HG03175 (cell line): ENCODE measurements around the gene ADA.

Experiments
- ATAC-seq: cut with Tn5 transposase; IDR thresholded peaks from one replicate; pipeline ENCODE4 v1.9.1; 2021; ENCODE audit warnings: mild to moderate bottlenecking, moderate library complexity; ENCODE audit not compliant: unreplicated experiment

Gene ADA

GRCh38 chr20:44583157-44583556, 68.3 kb downstream of the ADA start:
- ATAC-seq: no peak

GRCh38 chr20:44582311-44583025, 69.0 kb downstream of the ADA start, which contains the start of gene PKIG:
Gene PKIG, plus strand, starts transcription at chr20:44582579. Its CDS starts 31,978 bp downstream, at chr20:44614557.
- ATAC-seq: no peak

GRCh38 chr20:44581515-44581914, 70.0 kb downstream of the ADA start:
- ATAC-seq: no peak

GRCh38 chr20:44580581-44581268, 70.8 kb downstream of the ADA start:
- no peak for ATAC-seq

GRCh38 chr20:44579313-44580081, 72.0 kb downstream of the ADA start:
- ATAC-seq: no peak

GRCh38 chr20:44576297-44576696, 75.2 kb downstream of the ADA start:
- ATAC-seq: no peak

- no peak for ATAC-seq
These were observed 77.1 kb downstream of the ADA start for GRCh38 chr20:44574372-44574771.

GRCh38 chr20:44573501-44573869, 78.0 kb downstream of the ADA start:
- ATAC-seq: no peak

GRCh38 chr20:44572551-44573500, 78.7 kb downstream of the ADA start:
- no peak for ATAC-seq

GRCh38 chr20:44571362-44571988, 80.0 kb downstream of the ADA start:
- ATAC-seq: no peak

GRCh38 chr20:44570367-44570766, 81.1 kb downstream of the ADA start:
- no peak for ATAC-seq
